IMR-90 (cell line): Measurements from ENCODE around the gene RANBP9. TPM values are rescaled to one million over a fixed set of nuclear protein-coding genes. Genes with fewer than 3 reads are reported as not detected.

ENCODE experiments used
- ATAC-seq: fragments of 200-7000 bp; cut with Tn5 transposase; 2 replicates; pipeline ENCODE4 v1.9.1; 2020; ENCODE audit warnings: low read depth, mild to moderate bottlenecking, moderate library complexity
- BruUV-seq: library from RNA; stranded (reverse); fragments of 400-500 nt; replicated peaks from 2 replicates; lab custom pipeline; 2021; lab: Mats Ljungman, UMichigan
- CTCF ChIA-PET: fragments of 300-600 bp; formaldehyde crosslinking; extraction: SDS; loops from one replicate; lab custom pipeline; 2021; ENCODE audit warnings: antibody characterized with exemption; lab: Yijun Ruan, JAX
- POLR2A ChIA-PET: fragments of 300-600 bp; sonication (Branson Sonifier 250); formaldehyde crosslinking; loops from one replicate; lab custom pipeline; 2022; ENCODE audit warnings: antibody characterized with exemption; ENCODE audit not compliant: unreplicated experiment; lab: Charles Lee
- DNase-seq: peaks from one replicate; pipeline ENCODE4 v3.0.0; 2013
- H2AFZ ChIP-seq: replicated peaks from 2 replicates; pipeline ENCODE3; 2013; ENCODE audit warnings: low read length, mild to moderate bottlenecking; ENCODE audit not compliant: poor library complexity
- H2AK5ac ChIP-seq: 2 replicates; pipeline ENCODE4 v1.6.1; 2013; ENCODE audit warnings: low read depth, low read length, inconsistent platforms
- H2AK9ac ChIP-seq: replicated peaks from 2 replicates; pipeline ENCODE3; 2013; ENCODE audit warnings: mild to moderate bottlenecking, low read depth, low read length, moderate library complexity; ENCODE audit not compliant: poor library complexity
- H2BK120ac ChIP-seq: 2 replicates; pipeline ENCODE4 v1.6.1; 2013; ENCODE audit warnings: low read depth, low read length, inconsistent platforms
- H2BK15ac ChIP-seq: 3 replicates; pipeline ENCODE4 v1.6.1; 2013; ENCODE audit warnings: low read depth, low read length, inconsistent platforms
- H2BK20ac ChIP-seq: 2 replicates; pipeline ENCODE4 v1.6.1; 2013; ENCODE audit warnings: low read depth, mild to moderate bottlenecking, inconsistent platforms, low read length, moderate library complexity
- H2BK5ac ChIP-seq: 2 replicates; pipeline ENCODE4 v1.6.1; 2013; ENCODE audit warnings: mild to moderate bottlenecking, low read depth, low read length, inconsistent platforms; ENCODE audit not compliant: poor library complexity, severe bottlenecking
- H3K14ac ChIP-seq: replicated peaks from 2 replicates; pipeline ENCODE4 v1.6.1; 2013; ENCODE audit warnings: low read depth, low read length, inconsistent platforms
- H3K18ac ChIP-seq: 2 replicates; pipeline ENCODE4 v1.6.1; 2013; ENCODE audit warnings: low read depth, low read length, control low read depth
- H3K23ac ChIP-seq: 2 replicates; pipeline ENCODE4 v1.6.1; 2013; ENCODE audit warnings: low read depth, low read length, inconsistent platforms
- H3K27ac ChIP-seq: 2 replicates; pipeline ENCODE4 v1.5.1; 2013; ENCODE audit warnings: mild to moderate bottlenecking, control low read depth, low read length; ENCODE audit not compliant: insufficient read depth
- H3K27me3 ChIP-seq: 2 replicates; pipeline ENCODE4 v1.6.1; 2013; ENCODE audit warnings: low read length; ENCODE audit not compliant: control insufficient read depth, insufficient read depth
- H3K36me3 ChIP-seq: 2 replicates; pipeline ENCODE4 v1.6.1; 2013; ENCODE audit warnings: low read length, mixed read lengths; ENCODE audit not compliant: control insufficient read depth, insufficient read depth
- H3K4ac ChIP-seq: 2 replicates; pipeline ENCODE4 v1.6.1; 2013; ENCODE audit warnings: low read depth, low read length, inconsistent platforms
- H3K4me1 ChIP-seq: 2 replicates; pipeline ENCODE4 v1.6.1; 2013; ENCODE audit warnings: low read length, mixed read lengths; ENCODE audit not compliant: control insufficient read depth, insufficient read depth
- H3K4me2 ChIP-seq: 2 replicates; pipeline ENCODE4 v1.6.1; 2013; ENCODE audit warnings: low read depth, mild to moderate bottlenecking, control low read depth, low read length, moderate library complexity
- H3K4me3 ChIP-seq: 2 replicates; pipeline ENCODE4 v1.5.1; 2013; ENCODE audit warnings: low read depth, mild to moderate bottlenecking, control low read depth, low read length, moderate library complexity; ENCODE audit not compliant: insufficient read depth
- H3K56ac ChIP-seq: 2 replicates; pipeline ENCODE4 v1.6.1; 2013; ENCODE audit warnings: low read length, inconsistent platforms; ENCODE audit not compliant: insufficient read depth; ENCODE audit errors: extremely low read depth
- H3K79me1 ChIP-seq, 2 experiments: 2 replicates each; pipeline ENCODE4 v1.6.1; 2013; ENCODE audit warnings: low read length in 2 of 2, inconsistent platforms in 1 of 2, low read depth in 1 of 2
- H3K9ac ChIP-seq: 2 replicates; pipeline ENCODE4 v1.6.1; 2013; ENCODE audit warnings: low read depth, low read length, control low read depth
- H3K9me1 ChIP-seq: 2 replicates; pipeline ENCODE4 v1.6.1; 2013; ENCODE audit warnings: low read length, inconsistent platforms; ENCODE audit not compliant: insufficient read depth
- H3K9me3 ChIP-seq: 2 replicates; pipeline ENCODE4 v1.6.1; 2013; ENCODE audit warnings: low read length; ENCODE audit not compliant: control insufficient read depth, insufficient read depth
- H4K20me1 ChIP-seq: 2 replicates; pipeline ENCODE4 v1.6.1; 2013; ENCODE audit warnings: low read length, inconsistent platforms; ENCODE audit not compliant: insufficient read depth
- H4K5ac ChIP-seq: 2 replicates; pipeline ENCODE4 v1.6.1; 2013; ENCODE audit warnings: mild to moderate bottlenecking, low read depth, low read length, control low read depth
- H4K8ac ChIP-seq, 2 experiments: 2 replicates each; pipeline ENCODE4 v1.6.1; 2013; ENCODE audit warnings: low read depth in 2 of 2, low read length in 2 of 2, control low read depth in 1 of 2, inconsistent platforms in 1 of 2
- H4K91ac ChIP-seq: 2 replicates; pipeline ENCODE4 v1.6.1; 2013; ENCODE audit warnings: low read depth, low read length, inconsistent platforms; ENCODE audit not compliant: insufficient read depth
- USF2 ChIP-seq: fragments of 150-350 bp; IDR thresholded peaks from 2 replicates; pipeline ENCODE4 v1.6.1; 2017; ENCODE audit warnings: mild to moderate bottlenecking, antibody characterized with exemption, low read length, low read depth
- WGBS, 2 experiments: methylation state at CpG; one replicate each; pipeline versions ENCODE4 v1.1.5 to v1.1.7; 2013; ENCODE audit warnings: missing lambda C conversion rate in 2 of 2; ENCODE audit not compliant: insufficient read length in 1 of 2; ENCODE audit errors: extremely low coverage in 2 of 2; 5-methylcytosine and 5-hydroxymethylcytosine counted together
- dilution Hi-C: fragments of 300-500 bp; cut with HindIII; formaldehyde crosslinking; loops from one replicate; pipeline ENCODE4 v1.14.3; 2018; ENCODE audit warnings: low sequenced_read_pairs; ENCODE audit not compliant: unreplicated experiment
- in situ Hi-C: fragments of 300-500 bp; cut with MboI; formaldehyde crosslinking; loops from 3 replicates; pipeline ENCODE4 v1.14.3; 2019; ENCODE audit warnings: low sequenced_read_pairs, inconsistent platforms, mixed read lengths
- intact Hi-C: fragments of 100-400 bp; cut with micrococcal nuclease; formaldehyde crosslinking; loops from 2 replicates; pipeline ENCODE4 v1.10.0; 2022
- polyA plus RNA-seq, 3 experiments: library from polyadenylated mRNA; depleted of rRNA; stranded (reverse); fragments of >200 nt; gene quantifications; 2 replicates each; pipeline ENCODE4 v1.2.3, GENCODE V29; 2012; ENCODE audit warnings: low replicate concordance in 1 of 3
- total RNA-seq: library from RNA; depleted of rRNA; stranded (reverse); fragments of >200 nt; gene quantifications from 2 replicates; pipeline ENCODE4 v1.2.3, GENCODE V29; 2012

The RANBP9 gene
- total and polyA plus RNA-seq, 2 of the 4 experiments (the other 2 are of a cell fraction), result 17.7 to 27.8 TPM

- no peak overlapping the region for H2BK120ac ChIP-seq
- BruUV-seq, result TSS peak; percentile 67
- H3K14ac ChIP-seq, result peak overlapping the region; percentile 84; the same call in 1 of the 2 replicates
- H2BK20ac ChIP-seq, result no peak overlapping the region
- H4K20me1 ChIP-seq, result no peaks in the 10 kb centered on the region
- H2AK9ac ChIP-seq, result peak overlapping the region; percentile 38
- H3K4me2 ChIP-seq, result peak overlapping the region; percentile 98
- H3K36me3 ChIP-seq, result no peaks in the 10 kb centered on the region
- DNase-seq (no peak), ATAC-seq (no peak)
- H2AK5ac ChIP-seq, result no peak overlapping the region
- peak overlapping the region; percentile 64 for H3K4ac ChIP-seq
- H3K9me3 ChIP-seq, result no peaks in the 10 kb centered on the region
- peaks cover 7 to 13% of the 10 kb centered on the region in 2 experiments for H3K79me1 ChIP-seq
- no peak overlapping the region for H3K18ac ChIP-seq
- no peak overlapping the region for H3K4me3 ChIP-seq
- peak overlapping the region; percentile 92; the same call in 1 of the 2 replicates for H3K9ac ChIP-seq
- H4K5ac ChIP-seq, result peak overlapping the region; percentile 8; the same call in 1 of the 2 replicates
- no peak for TF ChIP-seq USF2
- H3K27ac ChIP-seq, result no peak overlapping the region
- in situ Hi-C loops (no loop called here), intact Hi-C loops (no loop called here), dilution Hi-C loops (no loop called here)
- no peaks in the 10 kb centered on the region; the same call in 1 of the 2 replicates for H3K4me1 ChIP-seq
- H3K23ac ChIP-seq, result peak overlapping the region; percentile 68; the same call in 1 of the 2 replicates
- ChIA-PET CTCF (interaction anchor here (1.2 kb wide), 1 partner anchor 54 kb away, joined by 3 read pairs; no protein-coding TSS in a partner anchor), POLR2A (no interaction called here)
- H2BK15ac ChIP-seq, result no peak overlapping the region
- WGBS, 2 experiments, result 60% methylated on average over 1 of the region's 16 CpGs; no CpG with 5 or more reads in 1 of the 2 experiments
- no peak overlapping the region for H2BK5ac ChIP-seq
- H3K9me1 ChIP-seq, result no peaks in the 10 kb centered on the region; the same call in 1 of the 2 replicates
- peak overlapping the region; percentile 95 for H2AFZ ChIP-seq
- H3K56ac ChIP-seq, result peak overlapping the region; percentile 58; the same call in 1 of the 2 replicates
- peaks cover 8% of the 10 kb centered on the region for H3K27me3 ChIP-seq
- H4K91ac ChIP-seq, result no peak overlapping the region
- peak overlapping the region in 1 of 2 experiments; percentile 90; a peak in 3 of 4 replicates for H4K8ac ChIP-seq
These were observed 138.5 kb downstream of the RANBP9 start for GRCh38 chr6:13572951-13573654.
